NK-92 (cell line): Measurements from ENCODE around the gene OR2B6.

Source experiments
- DNase-seq: peaks from one replicate; lab custom pipeline; 2025; ENCODE audit not compliant: unreplicated experiment; lab: John Stamatoyannopoulos, UW

OR2B6 gene

DNA sequence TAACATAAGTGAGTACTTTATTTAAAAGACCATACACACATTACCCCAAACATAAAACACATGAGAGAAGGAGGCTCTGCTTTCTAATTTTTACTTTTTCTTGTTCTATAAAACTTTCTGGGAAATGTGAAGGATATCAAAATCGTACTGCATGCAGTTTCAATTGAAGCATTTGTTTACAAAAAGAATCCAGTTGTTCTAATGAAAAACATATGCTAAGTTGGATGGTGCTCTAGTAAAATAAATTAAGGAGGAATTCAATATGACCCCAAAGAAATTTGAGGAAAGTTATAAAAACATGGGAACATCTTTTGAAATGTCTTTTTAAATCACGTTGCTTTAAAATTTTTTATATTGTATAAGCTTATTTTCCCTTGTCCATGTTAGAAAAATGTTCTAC lies 37.6 kb downstream of the OR2B6 start:
- no peak for DNase-seq

DNA sequence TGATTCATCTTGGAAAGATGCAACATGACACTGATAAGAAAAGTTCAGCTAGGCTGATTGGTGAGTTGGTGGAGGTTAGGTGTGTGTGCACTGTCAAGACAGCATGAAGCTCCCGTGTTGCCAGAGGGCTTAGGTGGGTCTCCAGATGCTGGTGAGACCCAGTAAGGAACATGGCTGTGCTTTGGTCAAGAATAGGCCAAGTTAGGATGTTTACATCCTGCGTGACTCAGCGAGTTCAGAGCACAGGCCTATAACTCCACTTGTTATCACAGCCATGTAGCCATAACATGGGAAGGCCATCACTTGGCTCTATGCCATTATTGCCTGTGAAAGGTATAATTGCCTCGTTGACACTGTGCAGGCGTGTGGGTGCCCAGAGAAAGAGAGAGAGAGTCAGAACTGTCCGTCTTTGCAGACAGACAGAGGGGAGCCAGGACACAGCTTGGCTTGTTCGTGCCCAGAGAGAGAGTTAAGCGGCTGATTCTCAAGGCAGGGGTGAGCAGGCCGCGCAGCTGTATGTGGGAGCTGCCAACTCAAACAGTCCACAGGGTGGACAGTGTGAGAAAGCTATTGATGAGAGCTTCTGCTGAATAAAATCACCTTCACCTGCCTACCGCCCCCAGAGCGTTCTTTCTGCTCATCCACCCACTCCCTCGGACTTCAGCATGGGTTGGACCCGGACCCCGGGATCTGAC lies 43.5 kb downstream of the OR2B6 start:
- no peak for DNase-seq

DNA sequence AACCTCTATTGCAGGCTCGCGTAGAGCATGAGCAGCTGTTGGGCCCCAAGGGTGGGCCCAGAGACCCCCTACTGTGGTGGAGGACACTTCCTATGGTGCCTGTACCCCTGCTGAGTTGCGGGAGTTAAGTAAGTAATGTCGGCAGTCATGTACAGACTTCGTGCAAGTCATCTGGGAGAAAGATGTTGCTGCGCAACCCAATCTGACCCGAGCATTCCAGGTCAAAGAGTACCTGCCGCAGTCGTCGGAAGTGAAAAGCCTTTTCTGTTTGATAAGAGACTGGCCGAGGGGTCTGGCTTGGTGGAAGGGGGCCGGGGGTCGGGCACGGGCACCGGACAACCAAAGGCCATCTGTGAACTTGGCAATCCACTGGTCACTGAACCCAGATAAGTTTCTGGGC lies 44.3 kb downstream of the OR2B6 start:
- DNase-seq = no peak

DNA sequence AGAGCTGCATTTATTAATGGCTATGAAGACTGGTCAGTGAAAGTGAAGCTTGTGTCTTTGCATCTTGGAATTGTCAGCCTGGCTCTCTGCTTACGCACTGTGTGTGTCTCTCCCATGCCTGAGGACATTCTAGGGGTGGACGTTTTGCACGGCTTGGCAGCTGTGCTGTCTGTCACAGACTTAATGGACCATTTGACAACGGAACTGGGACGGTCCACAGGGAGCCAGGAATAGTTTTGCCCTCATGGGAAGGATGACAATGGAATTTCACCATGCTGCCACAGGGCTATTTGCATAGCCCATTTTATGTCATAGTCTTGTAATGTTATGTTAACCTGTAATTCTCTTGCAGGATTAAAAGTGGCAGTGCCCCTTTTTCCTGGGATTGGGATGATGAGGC lies 44.7 kb downstream of the OR2B6 start:
- no peak for DNase-seq

DNA sequence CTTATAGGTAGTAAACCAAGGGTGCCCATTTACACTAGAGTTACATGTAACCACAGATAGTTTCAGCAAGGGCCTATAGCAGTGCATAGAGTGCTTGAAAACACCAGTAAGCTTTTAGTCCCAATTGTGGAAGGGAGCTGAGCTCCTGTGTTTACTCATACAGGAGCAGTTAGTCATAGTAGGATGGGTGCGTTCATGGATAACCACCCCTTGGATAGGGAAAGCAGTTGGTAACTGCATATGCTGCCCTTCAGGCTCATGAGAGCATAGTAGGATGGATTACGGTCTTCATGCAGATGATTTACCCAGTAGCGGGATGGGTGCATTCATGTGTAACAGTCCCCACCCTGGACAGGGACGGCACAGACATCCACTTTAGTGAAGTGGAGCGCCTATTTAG lies 45.1 kb downstream of the OR2B6 start:
- no peak for DNase-seq

DNA sequence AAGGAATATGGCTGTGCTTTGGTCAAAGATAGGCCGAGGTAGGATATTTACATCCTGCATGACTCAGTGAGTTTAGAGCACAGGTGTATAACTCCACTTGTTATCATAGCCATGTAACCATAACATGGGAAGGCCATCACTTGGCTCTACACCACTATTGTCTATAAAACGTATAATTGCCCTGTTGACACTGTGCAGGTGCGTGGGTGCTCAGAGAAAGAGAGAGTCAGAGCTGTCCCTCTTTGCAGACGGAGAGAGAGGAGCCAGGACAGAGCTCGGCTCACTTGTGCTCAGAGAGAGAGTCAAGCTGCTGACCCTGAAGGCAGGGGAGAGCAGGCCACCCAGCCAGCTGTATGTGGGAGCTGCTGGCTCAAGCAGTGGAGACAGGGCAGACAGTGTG lies 46.0 kb downstream of the OR2B6 start:
- no peak for DNase-seq

DNA sequence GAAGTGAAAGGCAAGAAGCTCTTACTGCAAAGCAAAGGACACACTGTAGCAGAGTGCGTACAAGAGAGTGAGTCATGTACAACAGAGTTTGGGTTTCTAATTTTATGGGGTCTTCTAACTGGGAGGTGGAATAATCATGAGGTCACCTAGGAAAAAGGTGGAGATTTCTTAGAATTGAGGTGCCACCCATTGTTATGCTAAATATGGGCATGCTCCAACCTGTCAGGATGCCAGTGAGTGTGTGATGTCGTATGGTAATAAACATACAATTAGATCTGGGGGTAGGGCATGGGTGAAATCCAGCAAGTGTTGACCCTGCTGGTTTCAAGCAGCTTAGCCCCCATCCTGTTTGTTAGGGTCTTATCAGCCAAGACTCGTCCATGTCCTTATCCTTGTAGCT lies 46.6 kb downstream of the OR2B6 start:
- no peak for DNase-seq

DNA sequence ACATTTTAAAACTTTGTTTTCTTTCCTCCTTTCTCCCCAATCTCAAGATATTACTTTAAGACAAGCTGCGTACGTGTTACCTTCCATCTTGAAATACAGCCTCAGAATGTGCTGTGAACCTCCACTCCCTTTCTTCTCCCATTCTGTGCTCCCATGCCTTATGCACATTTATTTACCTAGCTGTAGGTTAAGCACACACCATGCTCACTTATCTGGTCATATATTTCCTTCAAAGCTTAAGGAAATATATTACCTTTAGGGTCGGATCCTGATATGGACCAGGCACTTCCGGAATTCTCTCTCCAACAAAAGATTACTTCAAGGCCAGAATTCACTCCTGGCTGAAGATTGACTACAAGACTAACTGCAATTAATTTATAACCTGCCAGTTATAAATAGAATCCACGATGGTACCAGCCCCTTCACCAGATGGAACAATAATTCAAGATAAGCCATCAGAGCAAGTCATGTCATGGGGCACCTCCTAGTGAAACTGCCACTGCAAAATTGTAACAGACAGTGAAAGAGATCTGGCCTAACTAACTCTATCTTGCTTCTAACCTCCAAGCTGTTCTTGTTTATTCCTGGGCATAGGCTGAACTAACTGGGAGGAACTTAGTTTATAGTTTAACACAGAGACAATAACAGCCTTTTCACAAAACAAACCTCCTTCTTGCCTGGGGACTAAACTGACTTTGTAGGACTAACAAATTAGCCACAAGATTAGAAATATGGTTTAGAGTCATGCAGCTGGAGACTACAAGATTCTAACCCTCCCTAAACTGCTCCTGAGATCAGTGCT lies 47.5 kb downstream of the OR2B6 start:
- DNase-seq = no peak

DNA sequence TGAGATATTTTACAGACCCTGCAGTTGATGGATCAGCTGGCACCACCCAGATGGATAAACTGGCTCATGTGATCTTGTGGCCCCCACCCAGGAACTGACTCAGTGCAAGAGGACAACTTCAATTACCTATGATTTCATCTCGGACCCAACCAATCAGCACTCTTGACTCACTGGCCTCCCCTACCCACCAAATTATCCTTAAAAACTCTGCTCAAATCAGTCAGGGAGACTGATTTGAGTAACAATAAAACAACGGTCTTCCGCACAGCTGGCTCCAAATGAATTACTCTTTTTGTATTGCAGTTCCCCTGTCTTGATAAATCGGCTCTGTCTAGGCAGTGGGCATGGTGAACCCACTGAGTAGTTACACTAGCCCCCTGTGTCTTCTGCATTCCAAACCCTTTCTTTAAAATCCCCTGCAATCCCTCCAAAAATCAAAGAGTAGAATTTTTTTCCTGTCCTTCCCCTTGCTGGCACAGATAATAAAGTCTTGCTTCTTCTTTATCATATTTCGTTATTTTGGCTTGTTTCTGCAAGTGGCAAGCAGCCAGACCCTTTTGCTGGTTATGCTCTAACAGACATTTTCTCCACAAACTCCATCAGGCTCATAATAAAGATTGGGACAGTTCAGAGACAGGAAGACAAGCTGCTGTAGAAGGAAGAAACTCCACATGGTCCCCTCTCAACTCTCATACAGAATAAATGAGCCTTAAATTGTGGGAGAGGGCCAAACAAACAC lies 48.3 kb downstream of the OR2B6 start:
- no peak for DNase-seq

DNA sequence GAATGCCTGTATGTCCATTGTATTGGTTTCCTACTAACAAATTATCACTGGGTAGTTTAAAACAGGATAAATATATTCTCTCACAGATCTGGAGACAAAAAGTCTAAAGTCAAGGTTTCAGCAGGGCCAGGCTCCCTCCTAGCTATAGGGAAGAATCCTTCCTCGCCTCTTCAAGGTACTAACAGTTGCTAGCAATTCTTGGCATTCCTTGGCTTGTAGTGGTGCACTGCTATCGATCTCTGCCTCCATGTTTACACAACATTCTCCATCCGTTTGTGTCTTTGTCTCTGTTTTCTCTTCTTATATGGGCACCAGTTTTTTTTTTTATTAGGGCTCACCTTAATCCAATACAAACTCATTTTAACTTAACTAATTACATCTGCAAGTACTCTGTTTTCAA lies 48.9 kb downstream of the OR2B6 start:
- DNase-seq = no peak
